Fibroblast of the aortic adventitia (primary cell): ENCODE results near the gene GAB2. TPM values are rescaled to one million over a fixed set of nuclear protein-coding genes. Genes with fewer than 3 reads are reported as not detected.

Experiments
- DNase-seq: peaks from one replicate; pipeline ENCODE4 v3.0.0-alpha.2; 2010; ENCODE audit warnings: low read depth
- H3K4me3 ChIP-seq: 2 replicates; pipeline ENCODE4 v1.5.1; 2011; ENCODE audit warnings: low read depth, mild to moderate bottlenecking, control low read depth, low read length, moderate library complexity
- total RNA-seq: library from RNA; depleted of rRNA; stranded (reverse); fragments of >200 nt; gene quantifications from 2 replicates; pipeline ENCODE4 v1.2.3, GENCODE V29; 2012; ENCODE audit warnings: low replicate concordance
- TF ChIP-seq, protein P1 (sequence below): IDR thresholded peaks from 2 replicates; pipeline ENCODE4 v1.5.1; 2011; ENCODE audit warnings: mild to moderate bottlenecking, low read length, control low read depth, inconsistent platforms; ENCODE audit not compliant: insufficient read depth

The GAB2 gene
- total RNA-seq, 1 donor: 16.4 TPM

DNA sequence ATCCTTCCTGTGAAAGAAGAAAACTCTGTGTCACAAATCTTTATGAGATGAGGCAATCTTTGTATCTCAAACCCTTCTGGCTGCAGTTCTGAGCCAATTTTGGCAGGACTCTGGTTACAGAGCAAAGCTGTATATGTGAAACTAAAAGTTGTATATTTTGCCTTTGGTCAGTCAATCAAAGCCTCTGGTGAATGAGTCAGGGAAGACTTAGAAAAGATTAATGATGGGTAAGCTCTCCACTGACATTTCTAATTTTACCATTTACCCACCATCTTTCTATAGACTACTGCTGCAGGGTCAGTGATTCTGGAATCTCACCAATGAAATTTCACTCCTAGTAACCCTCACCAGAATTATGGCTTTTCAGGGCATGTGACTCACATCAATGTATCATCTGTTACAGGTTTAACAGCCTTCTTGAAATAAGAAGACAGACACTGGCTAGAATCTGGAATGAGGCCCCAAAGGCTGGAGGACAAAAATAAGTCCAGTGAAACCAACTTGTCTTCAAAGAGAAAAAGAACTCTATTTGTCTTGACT lies 185.6 kb downstream of the GAB2 start:
- H3K4me3 ChIP-seq: no peak overlapping the region
- peak; percentile 89 for DNase-seq
- TF ChIP-seq, protein P1, sequence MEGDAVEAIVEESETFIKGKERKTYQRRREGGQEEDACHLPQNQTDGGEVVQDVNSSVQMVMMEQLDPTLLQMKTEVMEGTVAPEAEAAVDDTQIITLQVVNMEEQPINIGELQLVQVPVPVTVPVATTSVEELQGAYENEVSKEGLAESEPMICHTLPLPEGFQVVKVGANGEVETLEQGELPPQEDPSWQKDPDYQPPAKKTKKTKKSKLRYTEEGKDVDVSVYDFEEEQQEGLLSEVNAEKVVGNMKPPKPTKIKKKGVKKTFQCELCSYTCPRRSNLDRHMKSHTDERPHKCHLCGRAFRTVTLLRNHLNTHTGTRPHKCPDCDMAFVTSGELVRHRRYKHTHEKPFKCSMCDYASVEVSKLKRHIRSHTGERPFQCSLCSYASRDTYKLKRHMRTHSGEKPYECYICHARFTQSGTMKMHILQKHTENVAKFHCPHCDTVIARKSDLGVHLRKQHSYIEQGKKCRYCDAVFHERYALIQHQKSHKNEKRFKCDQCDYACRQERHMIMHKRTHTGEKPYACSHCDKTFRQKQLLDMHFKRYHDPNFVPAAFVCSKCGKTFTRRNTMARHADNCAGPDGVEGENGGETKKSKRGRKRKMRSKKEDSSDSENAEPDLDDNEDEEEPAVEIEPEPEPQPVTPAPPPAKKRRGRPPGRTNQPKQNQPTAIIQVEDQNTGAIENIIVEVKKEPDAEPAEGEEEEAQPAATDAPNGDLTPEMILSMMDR: no peak

DNA sequence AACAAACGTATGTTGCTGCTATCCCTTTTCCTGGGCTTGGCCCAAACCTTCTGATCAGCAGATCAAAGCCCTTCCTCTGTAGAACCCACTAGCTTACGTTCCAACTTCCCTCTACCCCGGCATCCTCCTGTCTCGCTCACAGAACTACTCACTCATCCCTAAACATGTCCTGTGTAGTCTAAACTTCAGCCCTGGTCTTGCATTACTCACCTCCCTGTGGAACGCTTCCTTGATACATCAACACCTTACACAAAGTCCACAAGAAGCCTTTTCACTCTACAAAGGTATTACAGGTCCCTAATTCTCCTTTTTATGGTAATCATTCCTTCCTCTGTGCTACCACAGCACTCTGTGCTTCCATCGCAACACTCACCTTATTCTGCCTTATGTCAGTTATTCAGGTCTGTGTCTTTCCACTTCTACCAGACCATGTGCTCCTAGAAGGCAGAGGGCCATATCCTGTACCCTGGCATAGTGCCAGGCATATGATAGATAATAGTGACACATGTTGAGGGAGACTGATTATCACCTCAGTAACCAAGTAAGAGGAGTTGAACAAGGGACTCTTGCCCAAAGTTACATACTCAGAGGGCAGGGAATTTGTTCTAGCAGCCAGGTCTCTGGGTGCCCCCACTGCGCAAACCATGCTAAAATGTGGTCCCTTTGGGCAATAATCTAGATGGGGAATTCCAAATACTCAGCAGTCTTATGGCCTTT lies 187.3 kb downstream of the GAB2 start:
- H3K4me3 ChIP-seq: no peak overlapping the region
- DNase-seq: no peak
- TF ChIP-seq, protein P1: no peak

DNA sequence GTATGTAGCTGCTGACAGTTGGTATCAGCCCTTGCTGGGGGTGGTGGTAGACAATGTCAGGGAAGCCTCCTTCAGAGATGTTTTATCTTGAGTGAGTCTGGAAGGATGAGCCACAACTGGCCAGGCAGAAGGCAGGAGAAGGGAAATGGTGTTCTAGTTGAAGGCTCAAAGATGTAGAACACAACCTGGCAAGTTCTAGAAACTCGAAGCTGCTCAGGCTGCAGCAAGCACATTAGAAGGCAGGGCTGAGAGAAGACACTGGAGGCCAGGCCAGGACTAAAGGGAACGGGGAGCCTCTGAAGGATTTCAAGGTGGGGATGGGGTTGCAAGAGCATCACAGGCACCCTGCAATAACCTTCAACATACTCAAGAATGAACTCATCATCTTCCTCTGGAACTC lies 188.5 kb downstream of the GAB2 start:
- no peak overlapping the region for H3K4me3 ChIP-seq
- DNase-seq: no peak
- TF ChIP-seq, protein P1: no peak

DNA sequence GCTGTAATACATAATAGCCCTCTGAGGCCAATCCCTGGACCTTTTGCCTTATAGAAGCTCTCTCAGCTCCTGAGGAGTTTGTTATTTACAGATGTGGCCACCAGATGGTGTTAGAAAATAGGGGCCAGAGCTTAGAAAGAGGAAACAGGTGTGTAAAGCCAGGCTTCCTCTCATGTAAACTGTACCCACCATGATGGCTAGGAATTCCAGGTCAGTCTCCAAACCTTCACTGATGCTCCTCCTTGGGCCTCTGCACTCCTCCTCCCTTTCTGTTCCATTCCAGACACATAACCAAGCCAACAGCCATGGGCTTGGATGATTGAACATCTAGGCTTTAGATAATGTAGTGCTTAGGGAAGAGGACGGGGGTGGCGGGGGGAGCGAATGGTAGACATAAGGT lies 189.2 kb downstream of the GAB2 start:
- H3K4me3 ChIP-seq: no peak overlapping the region
- TF ChIP-seq, protein P1: peak; percentile 57
- DNase-seq: peak; percentile 76

DNA sequence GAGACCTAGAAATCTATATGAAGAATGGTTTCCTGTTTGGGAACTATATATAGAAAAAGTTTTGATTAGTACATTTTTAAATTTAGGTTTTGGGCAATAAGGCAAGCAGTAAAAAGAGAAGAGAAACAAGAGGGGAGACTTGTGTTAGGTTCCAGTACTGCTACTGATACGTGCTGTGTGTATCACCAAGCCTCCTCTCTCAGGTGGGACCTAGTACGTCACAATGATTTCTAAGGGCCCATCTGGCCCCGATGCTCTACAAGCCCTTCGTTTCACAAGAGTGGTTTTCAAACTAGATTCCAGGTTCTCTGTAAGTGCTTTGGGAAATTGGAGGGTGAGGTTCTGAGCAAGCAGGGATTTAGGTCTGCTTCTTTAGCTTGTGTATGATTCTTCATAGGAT lies 189.7 kb downstream of the GAB2 start:
- no peak overlapping the region for H3K4me3 ChIP-seq
- TF ChIP-seq, protein P1: peak; percentile 3
- no peak for DNase-seq

DNA sequence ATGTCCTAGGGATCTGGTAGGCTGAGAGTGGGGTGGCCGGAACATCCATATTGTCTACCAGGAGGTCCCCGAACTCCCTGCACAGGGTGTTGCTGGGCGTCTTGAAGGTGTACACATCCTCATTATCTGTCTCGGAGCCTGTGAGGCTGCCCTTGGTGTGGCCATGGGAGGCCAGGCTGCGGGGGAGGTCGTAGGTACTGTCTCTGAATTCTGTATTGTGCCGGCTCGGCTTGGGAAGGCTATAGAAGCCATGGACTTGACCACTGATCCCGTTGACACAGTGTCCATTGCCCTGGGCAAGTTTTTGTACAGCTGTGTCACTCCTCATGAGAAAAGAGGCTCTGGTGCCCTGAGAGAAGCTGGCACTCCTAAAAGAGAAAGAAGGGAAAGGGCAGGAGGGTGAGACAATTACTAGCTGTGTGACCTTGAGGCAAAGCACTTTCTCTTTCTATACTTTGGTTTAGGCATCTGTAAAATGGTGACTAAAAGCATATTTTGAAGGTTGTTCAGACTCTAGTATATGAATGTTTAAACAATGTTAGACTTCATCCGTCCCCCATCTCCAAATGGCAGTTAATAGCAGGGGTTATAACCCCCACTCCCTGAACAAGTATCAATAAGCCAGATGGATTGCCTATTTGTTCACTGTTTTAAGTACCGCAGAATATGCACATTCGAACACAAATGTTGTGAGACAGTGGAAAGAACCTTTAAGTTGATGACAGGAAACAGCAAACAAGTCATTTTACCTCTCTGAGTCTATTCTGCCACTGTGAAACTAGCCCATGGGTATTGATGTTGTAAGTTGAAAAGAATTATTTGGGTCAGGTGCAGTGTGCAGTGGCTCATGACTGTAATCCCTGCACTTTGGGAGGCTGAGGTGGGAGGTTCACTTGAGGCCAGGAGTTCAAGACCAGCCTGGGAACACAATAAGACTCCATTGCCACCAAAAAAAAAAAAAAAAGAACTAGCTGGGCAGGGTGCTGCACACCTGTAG lies 190.6 kb downstream of the GAB2 start:
- no peak overlapping the region for H3K4me3 ChIP-seq
- no peak for DNase-seq
- TF ChIP-seq, protein P1: no peak
